ENCODE measurements around the gene ZRANB3. TPM values are rescaled to one million over a fixed set of nuclear protein-coding genes. Genes with fewer than 3 reads are reported as not detected.

Gene ZRANB3
- total RNA-seq, 1 experiment from 2014 or later, result 13.6 TPM

Other genes starting within 250 kb of the ZRANB3 start
- gene R3HDM1, start 266 bp upstream of the ZRANB3 start, total RNA-seq (2014; rRNA removed; shearing (Covaris generic)), result 8.7 and 11.5 TPM in 2 replicates
- 24.2 and 31.4 TPM in 2 replicates for gene UBXN4, start 210.6 kb upstream of the ZRANB3 start, total RNA-seq (2014; rRNA removed; shearing (Covaris generic))

Data from H4 (cell line).